ENCODE measurements around the gene MINDY4. TPM values are rescaled to one million over a fixed set of nuclear protein-coding genes. Genes with fewer than 3 reads are reported as not detected.

MINDY4 gene
- total RNA-seq, 1 donor from 2014 or later: 4.7 TPM

DNA sequence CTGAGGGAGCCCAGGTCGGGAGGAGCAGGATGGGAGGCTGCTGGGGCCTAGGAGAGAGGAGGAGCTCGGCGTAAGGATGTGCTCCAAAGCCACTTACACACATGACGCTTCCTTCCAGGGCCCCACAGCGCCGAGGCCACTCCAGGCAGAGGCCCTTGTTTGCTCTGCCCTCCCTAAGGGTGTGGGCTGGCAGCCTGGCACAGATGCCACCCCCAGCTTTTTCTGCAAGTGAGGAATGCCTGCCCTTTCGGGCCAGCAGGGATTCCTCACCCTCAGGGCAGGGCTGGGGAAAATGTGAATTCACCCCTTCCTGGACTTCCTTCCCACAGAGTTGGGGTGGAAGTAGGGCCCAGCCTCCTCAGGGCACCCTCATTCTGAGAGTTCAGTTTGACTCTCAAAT, 134.8 kb downstream of the MINDY4 start:
- Mint-ChIP-seq H3K27ac (ENCODE audit: unreplicated experiment) (no peak overlapping the region), H3K9me3 (ENCODE audit: unreplicated experiment) (no peaks in the 10 kb centered on the region), H3K4me1 (ENCODE audit: unreplicated experiment) (peaks cover 26% of the 10 kb centered on the region), H3K27me3 (ENCODE audit: unreplicated experiment) (peaks cover 17% of the 10 kb centered on the region), H3K36me3 (ENCODE audit: low read depth, unreplicated experiment) (peaks cover 8% of the 10 kb centered on the region), H3K4me3 (ENCODE audit: unreplicated experiment) (no peak overlapping the region)
- DNase-seq (ENCODE audit: low spot score): no peak
- TF ChIP-seq, protein P1, sequence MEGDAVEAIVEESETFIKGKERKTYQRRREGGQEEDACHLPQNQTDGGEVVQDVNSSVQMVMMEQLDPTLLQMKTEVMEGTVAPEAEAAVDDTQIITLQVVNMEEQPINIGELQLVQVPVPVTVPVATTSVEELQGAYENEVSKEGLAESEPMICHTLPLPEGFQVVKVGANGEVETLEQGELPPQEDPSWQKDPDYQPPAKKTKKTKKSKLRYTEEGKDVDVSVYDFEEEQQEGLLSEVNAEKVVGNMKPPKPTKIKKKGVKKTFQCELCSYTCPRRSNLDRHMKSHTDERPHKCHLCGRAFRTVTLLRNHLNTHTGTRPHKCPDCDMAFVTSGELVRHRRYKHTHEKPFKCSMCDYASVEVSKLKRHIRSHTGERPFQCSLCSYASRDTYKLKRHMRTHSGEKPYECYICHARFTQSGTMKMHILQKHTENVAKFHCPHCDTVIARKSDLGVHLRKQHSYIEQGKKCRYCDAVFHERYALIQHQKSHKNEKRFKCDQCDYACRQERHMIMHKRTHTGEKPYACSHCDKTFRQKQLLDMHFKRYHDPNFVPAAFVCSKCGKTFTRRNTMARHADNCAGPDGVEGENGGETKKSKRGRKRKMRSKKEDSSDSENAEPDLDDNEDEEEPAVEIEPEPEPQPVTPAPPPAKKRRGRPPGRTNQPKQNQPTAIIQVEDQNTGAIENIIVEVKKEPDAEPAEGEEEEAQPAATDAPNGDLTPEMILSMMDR (IDR thresholded peaks at IDR 0.05; ENCODE audit: unreplicated experiment): no peak

DNA sequence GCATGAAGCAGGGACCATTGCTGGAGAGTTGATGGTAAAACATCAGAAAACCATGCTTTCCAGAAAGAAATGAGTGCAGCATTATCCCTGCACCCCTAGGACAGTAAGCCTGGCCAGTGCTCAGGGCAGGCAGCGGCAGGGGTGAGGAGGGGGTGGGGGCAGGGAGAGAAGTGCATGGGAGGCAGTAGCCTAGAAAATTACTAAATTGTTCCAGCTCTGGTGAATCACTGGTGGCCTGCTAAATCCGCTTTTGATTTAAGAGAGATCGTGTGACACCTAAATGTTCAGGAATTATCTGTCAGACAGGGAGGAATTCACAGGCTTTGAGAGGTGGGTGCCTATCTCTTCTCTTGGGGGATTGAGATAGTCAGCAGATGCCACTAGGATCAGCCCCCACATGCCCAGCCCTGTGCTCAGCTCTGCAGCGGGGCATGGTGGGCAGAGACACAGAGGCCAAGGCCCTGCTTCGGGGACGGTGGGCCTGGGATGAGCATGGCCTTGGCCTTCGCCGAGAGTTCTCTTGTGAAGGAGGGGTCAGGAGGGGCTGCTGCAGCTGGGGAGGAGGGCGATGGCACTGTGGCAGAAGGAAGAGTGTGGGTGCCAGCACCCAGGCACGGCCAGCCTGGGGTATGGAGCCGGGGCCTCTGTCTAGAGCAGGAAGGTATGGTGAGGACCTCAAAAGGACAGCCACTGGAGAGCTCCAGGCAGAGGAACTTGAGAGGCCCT, 135.5 kb downstream of the MINDY4 start:
- Mint-ChIP-seq H3K4me1 (ENCODE audit: unreplicated experiment) (peaks cover 22% of the 10 kb centered on the region), H3K27me3 (ENCODE audit: unreplicated experiment) (peaks cover 17% of the 10 kb centered on the region), H3K36me3 (ENCODE audit: low read depth, unreplicated experiment) (peaks cover 5% of the 10 kb centered on the region), H3K27ac (ENCODE audit: unreplicated experiment) (no peak overlapping the region), H3K9me3 (ENCODE audit: unreplicated experiment) (no peaks in the 10 kb centered on the region), H3K4me3 (ENCODE audit: unreplicated experiment) (no peak overlapping the region)
- no peak for DNase-seq (ENCODE audit: low spot score)
- TF ChIP-seq, protein P1 (IDR thresholded peaks at IDR 0.05; ENCODE audit: unreplicated experiment): no peak

- Mint-ChIP-seq H3K4me3 (ENCODE audit: unreplicated experiment) (no peak overlapping the region), H3K9me3 (ENCODE audit: unreplicated experiment) (no peaks in the 10 kb centered on the region), H3K4me1 (ENCODE audit: unreplicated experiment) (peaks cover 20% of the 10 kb centered on the region), H3K27me3 (ENCODE audit: unreplicated experiment) (peaks cover 16% of the 10 kb centered on the region), H3K27ac (ENCODE audit: unreplicated experiment) (no peak overlapping the region), H3K36me3 (ENCODE audit: low read depth, unreplicated experiment) (peaks cover 3% of the 10 kb centered on the region)
- TF ChIP-seq, protein P1 (IDR thresholded peaks at IDR 0.05; ENCODE audit: unreplicated experiment): no peak
- no peak for DNase-seq (ENCODE audit: low spot score)
Observed at GRCh38 chr7:30907527-30908267, 136.5 kb downstream of the MINDY4 start.

DNA sequence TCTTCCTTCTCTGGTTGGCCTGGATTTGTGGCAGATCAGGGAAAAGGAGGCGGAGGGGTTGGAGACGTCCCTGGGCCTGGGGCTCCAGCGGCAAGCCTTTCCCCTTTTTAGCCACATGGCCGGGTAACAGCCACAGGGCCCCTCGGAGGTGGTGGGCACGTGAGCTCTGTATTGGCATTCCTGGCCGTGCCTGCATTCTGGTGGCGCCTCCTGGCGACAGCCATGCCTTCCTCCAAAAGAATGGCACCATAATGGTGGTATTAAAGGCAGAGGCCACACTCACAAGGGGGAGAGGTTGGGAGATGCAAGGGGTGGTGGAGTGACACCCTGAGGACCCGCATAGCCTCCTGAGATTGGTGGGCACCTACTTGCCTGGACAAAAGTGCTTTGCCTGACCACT, 137.5 kb downstream of the MINDY4 start:
- peaks cover 20% of the 10 kb centered on the region for H3K4me1 Mint-ChIP-seq (ENCODE audit: unreplicated experiment)
- peak overlapping the region; percentile 19 for H3K27ac Mint-ChIP-seq (ENCODE audit: unreplicated experiment)
- peak; percentile 50 for DNase-seq (ENCODE audit: low spot score)
- H3K9me3 Mint-ChIP-seq (ENCODE audit: unreplicated experiment): no peaks in the 10 kb centered on the region
- peaks cover 3% of the 10 kb centered on the region for H3K36me3 Mint-ChIP-seq (ENCODE audit: low read depth, unreplicated experiment)
- TF ChIP-seq, protein P1 (IDR thresholded peaks at IDR 0.05; ENCODE audit: unreplicated experiment): peak; percentile 49
- no peak overlapping the region for H3K4me3 Mint-ChIP-seq (ENCODE audit: unreplicated experiment)
- H3K27me3 Mint-ChIP-seq (ENCODE audit: unreplicated experiment): peaks cover 15% of the 10 kb centered on the region

DNA sequence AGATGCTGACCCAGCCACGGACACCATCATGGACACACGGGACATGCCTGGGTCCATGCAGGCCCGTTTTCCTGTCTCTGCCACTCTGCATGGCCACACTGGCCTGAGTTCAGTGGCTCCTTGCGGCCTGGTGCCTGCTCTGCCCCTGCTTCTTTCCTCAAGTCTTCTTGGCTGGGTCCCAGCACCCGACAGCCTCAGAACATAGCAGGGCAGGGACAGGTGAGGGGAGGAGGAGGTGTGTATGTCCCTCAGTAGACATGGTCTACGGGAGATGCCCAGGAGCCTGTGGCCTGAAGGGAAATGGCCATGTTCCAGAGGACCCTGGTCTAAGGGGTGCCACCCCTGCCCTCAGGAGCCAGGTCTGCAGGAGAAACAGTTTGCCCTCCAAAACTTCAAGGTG, 138.2 kb downstream of the MINDY4 start:
- no peak overlapping the region for H3K4me3 Mint-ChIP-seq (ENCODE audit: unreplicated experiment)
- H3K9me3 Mint-ChIP-seq (ENCODE audit: unreplicated experiment): no peaks in the 10 kb centered on the region
- no peak for DNase-seq (ENCODE audit: low spot score)
- no peak overlapping the region for H3K27ac Mint-ChIP-seq (ENCODE audit: unreplicated experiment)
- peaks cover 20% of the 10 kb centered on the region for H3K4me1 Mint-ChIP-seq (ENCODE audit: unreplicated experiment)
- H3K36me3 Mint-ChIP-seq (ENCODE audit: low read depth, unreplicated experiment): peaks cover 3% of the 10 kb centered on the region
- peaks cover 11% of the 10 kb centered on the region for H3K27me3 Mint-ChIP-seq (ENCODE audit: unreplicated experiment)
- TF ChIP-seq, protein P1 (IDR thresholded peaks at IDR 0.05; ENCODE audit: unreplicated experiment): no peak

Data from endothelial cell (in vitro differentiated cells).